Lung (tissue), 12 donors: ENCODE results near the gene NBAS. TPM values are rescaled to one million over a fixed set of nuclear protein-coding genes. Genes with fewer than 3 reads are reported as not detected.

Source experiments
- ATAC-seq: fragments of 200-7000 bp; cut with Tn5 transposase; one replicate; pipeline ENCODE4 v1.9.1; 2020; ENCODE audit warnings: moderate number of reproducible peaks; ENCODE audit not compliant: insufficient read depth, low FRiP score
- DNase-seq, 3 donors: peaks; one replicate each; pipeline ENCODE4 v3.0.0-alpha.2; 2013 to 2017
- H3K27ac ChIP-seq, 2 donors: one replicate each; pipeline ENCODE4 v1.5.1; 2013; ENCODE audit warnings: mild to moderate bottlenecking in 2 of 2, moderate library complexity in 2 of 2, control low read depth in 1 of 2, inconsistent platforms in 1 of 2, low read depth in 1 of 2, low read length in 1 of 2
- H3K27me3 ChIP-seq, 3 donors: one replicate each; pipeline ENCODE4 v1.5.1; 2013; ENCODE audit warnings: low read length in 2 of 3; ENCODE audit not compliant: control insufficient read depth in 3 of 3, insufficient read depth in 3 of 3
- H3K36me3 ChIP-seq, 4 donors: one replicate each; pipeline ENCODE4 v1.5.1; 2013; ENCODE audit warnings: low read length in 4 of 4, mild to moderate bottlenecking in 1 of 4, moderate library complexity in 1 of 4; ENCODE audit not compliant: control insufficient read depth in 4 of 4, insufficient read depth in 4 of 4
- H3K4me1 ChIP-seq, 5 donors: one replicate each; pipeline ENCODE4 v1.5.1; 2013; ENCODE audit warnings: low read length in 5 of 5, mild to moderate bottlenecking in 2 of 5, moderate library complexity in 1 of 5; ENCODE audit not compliant: control insufficient read depth in 5 of 5, insufficient read depth in 5 of 5
- H3K4me3 ChIP-seq: one replicate; pipeline ENCODE4 v1.5.1; 2013; ENCODE audit warnings: mild to moderate bottlenecking, control low read depth, moderate library complexity
- H3K9ac ChIP-seq, 2 donors: one replicate each; pipeline ENCODE4 v1.5.1; 2013; ENCODE audit warnings: low read length in 2 of 2, control low read depth in 1 of 2; ENCODE audit not compliant: insufficient read depth in 1 of 2
- H3K9me3 ChIP-seq, 4 donors: one replicate each; pipeline ENCODE4 v1.5.1; 2013; ENCODE audit warnings: low read length in 3 of 4, mild to moderate bottlenecking in 1 of 4, moderate library complexity in 1 of 4; ENCODE audit not compliant: control insufficient read depth in 4 of 4, insufficient read depth in 3 of 4
- CTCF ChIP-seq: IDR thresholded peaks from 2 replicates; pipeline ENCODE4 v1.5.1; 2012; ENCODE audit warnings: mild to moderate bottlenecking; ENCODE audit errors: control extremely low read depth, extremely low read depth
- WGBS, 2 donors: extraction: QIAGEN DNeasy Blood & Tissue Kit; methylation state at CpG; one replicate each; pipeline ENCODE4 v1.1.7; 2013; 5-methylcytosine and 5-hydroxymethylcytosine counted together
- polyA plus RNA-seq, 2 donors: library from polyadenylated mRNA; stranded (reverse); fragments of 200-250 nt; gene quantifications; one replicate each; pipeline ENCODE4 v1.2.1, GENCODE V29; 2013
- total RNA-seq, 2 donors: library from RNA; depleted of rRNA in 1 of 2; stranded (reverse); fragments of >200 nt in 1 of 2; gene quantifications; one replicate each; pipeline ENCODE4 v1.2.1, GENCODE V29; 2014 to 2021
- donor health status: control.
- donor health status: control.
- donor health status: Bipolar disorder and iron deficiency.
- donor health status: healthy.
- donor health status: DM: yes; HTN: yes; CAD: no.

The NBAS gene
- total and polyA plus RNA-seq, 4 donors, result 15.6 to 61.3 (median 35.4) TPM

GRCh38 chr2:15186118-15186517 lies 375.0 kb downstream of the NBAS start:
- ATAC-seq (no peak), DNase-seq (no peak)
- Histone ChIP-seq H3K27ac (no peak overlapping the region), H3K9ac (no peak overlapping the region), H3K27me3 (no peaks in the 10 kb centered on the region), H3K4me3 (no peak overlapping the region), H3K4me1 (peaks cover 0 to 6% (median 0%) of the 10 kb centered on the region in 5 donors), H3K36me3 (peaks cover 0 to 19% (median 6%) of the 10 kb centered on the region in 4 donors), H3K9me3 (no peaks in the 10 kb centered on the region)
- no peak for TF ChIP-seq CTCF
- 88 to 93% methylated on average over 2 of the region's 2 CpGs for WGBS, 2 donors

DNA sequence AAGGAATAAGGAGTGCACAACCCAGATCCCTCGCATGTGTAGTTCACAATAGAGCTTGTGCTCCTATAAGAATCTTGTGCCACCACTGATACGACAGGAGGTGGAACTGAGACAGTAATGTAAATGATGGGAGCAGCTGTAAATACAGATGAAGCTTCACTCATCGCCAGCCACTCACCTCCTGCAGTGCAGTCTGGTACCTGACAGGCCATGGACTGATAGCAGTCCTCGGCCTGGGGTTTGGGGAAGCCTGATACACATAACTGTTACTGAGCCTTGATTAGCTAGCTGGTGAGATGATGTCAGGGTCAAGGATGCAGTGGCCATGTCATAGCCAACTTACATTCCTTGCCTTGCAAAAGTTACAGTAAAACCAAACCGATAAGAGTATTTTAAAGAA lies 376.6 kb downstream of the NBAS start:
- Histone ChIP-seq H3K36me3 (peaks cover 0 to 18% (median 5%) of the 10 kb centered on the region in 4 donors), H3K9ac (no peak overlapping the region), H3K4me3 (no peak overlapping the region), H3K4me1 (peaks cover 0 to 6% (median 0%) of the 10 kb centered on the region in 5 donors), H3K9me3 (no peaks in the 10 kb centered on the region), H3K27ac (no peak overlapping the region), H3K27me3 (no peaks in the 10 kb centered on the region)
- ATAC-seq (no peak), DNase-seq (no peak)
- WGBS, 2 donors, result 95% methylated on average over 5 of the region's 5 CpGs
- TF ChIP-seq CTCF, result no peak

GRCh38 chr2:15182275-15182674 lies 378.9 kb downstream of the NBAS start:
- ATAC-seq (no peak), DNase-seq (no peak)
- no peaks in the 10 kb centered on the region for H3K27me3 ChIP-seq
- H3K9me3 ChIP-seq, result no peaks in the 10 kb centered on the region
- peaks cover 0 to 6% (median 0%) of the 10 kb centered on the region in 5 donors for H3K4me1 ChIP-seq
- TF ChIP-seq CTCF, result no peak
- H3K9ac ChIP-seq, result no peak overlapping the region
- H3K4me3 ChIP-seq, result no peak overlapping the region
- H3K36me3 ChIP-seq, result peaks cover 0 to 22% (median 2%) of the 10 kb centered on the region in 4 donors
- WGBS, 2 donors, result 86 to 93% methylated on average over 5 of the region's 5 CpGs
- H3K27ac ChIP-seq, result no peak overlapping the region
